H1 (cell line): Measurements from ENCODE around the gene SPRR3. TPM values are rescaled to one million over a fixed set of nuclear protein-coding genes. Genes with fewer than 3 reads are reported as not detected.
"Not testable (repeated sequence)": the region's sequence is repeated elsewhere in the genome, so short reads cannot be mapped to it uniquely, and the experiment has no call there.

Experiments
- CTCF ChIA-PET: fragments of 300-600 bp; sonication (Branson Sonifier 250); formaldehyde crosslinking; loops from one replicate; lab custom pipeline; 2021; ENCODE audit not compliant: partially characterized antibody; lab: Charles Lee
- POLR2A ChIA-PET: fragments of 300-600 bp; sonication (Branson Sonifier 250); formaldehyde crosslinking; loops from one replicate; lab custom pipeline; 2021; ENCODE audit warnings: inconsistent platforms; ENCODE audit not compliant: partially characterized antibody; lab: Charles Lee
- DNase-seq, 2 experiments: peaks; one replicate each; pipeline versions ENCODE4 v3.0.0 to v3.0.0-alpha.2; 2010 to 2022; ENCODE audit warnings: low spot score in 2 of 2, low read depth in 1 of 2, mixed read lengths in 1 of 2
- FAIRE-seq: peaks from 2 replicates; lab custom pipeline; 2011; peaks lifted over from hg19 to GRCh38; lab: Jason Lieb, UNC
- H2AFZ ChIP-seq: 2 replicates; pipeline ENCODE4 v1.8.1; 2012; ENCODE audit warnings: low read length, inconsistent platforms
- H2AK5ac ChIP-seq: 2 replicates; pipeline ENCODE4 v1.6.1; 2013; ENCODE audit warnings: low read depth, low read length
- H2BK120ac ChIP-seq: replicated peaks from 2 replicates; pipeline ENCODE3; 2013; ENCODE audit warnings: low read depth, low read length, inconsistent platforms
- H2BK12ac ChIP-seq: 2 replicates; pipeline ENCODE4 v1.6.1; 2013; ENCODE audit warnings: low read depth, low read length
- H2BK15ac ChIP-seq: 2 replicates; pipeline ENCODE4 v1.6.1; 2013; ENCODE audit warnings: low read length
- H2BK20ac ChIP-seq: 2 replicates; pipeline ENCODE4 v1.6.1; 2013; ENCODE audit warnings: low read length
- H2BK5ac ChIP-seq: 2 replicates; pipeline ENCODE4 v1.6.1; 2013; ENCODE audit warnings: low read depth, low read length
- H3K14ac ChIP-seq: 2 replicates; pipeline ENCODE4 v1.6.1; 2013; ENCODE audit warnings: inconsistent platforms; ENCODE audit not compliant: insufficient read length
- H3K18ac ChIP-seq: 2 replicates; pipeline ENCODE4 v1.6.1; 2013; ENCODE audit warnings: low read length; ENCODE audit errors: extremely low read depth
- H3K23ac ChIP-seq: 2 replicates; pipeline ENCODE4 v1.6.1; 2013; ENCODE audit warnings: inconsistent platforms; ENCODE audit not compliant: insufficient read length
- H3K23me2 ChIP-seq: 2 replicates; pipeline ENCODE4 v1.6.1; 2013; ENCODE audit warnings: low read depth, low read length
- H3K27ac ChIP-seq: 2 replicates; pipeline ENCODE4 v1.6.1; 2011; ENCODE audit warnings: low read depth, low read length, inconsistent platforms
- H3K27me3 ChIP-seq, 4 experiments: replicated peaks in 1 of 4; 1 replicate in 1 of 4; 2 replicates in 3 of 4; pipeline versions ENCODE4 v1.6.1 to v1.8.1; 2011 to 2013; ENCODE audit warnings: low read length in 3 of 4, mild to moderate bottlenecking in 3 of 4, inconsistent platforms in 2 of 4, mixed read lengths in 2 of 4, moderate library complexity in 1 of 4; ENCODE audit not compliant: control insufficient read depth in 3 of 4, insufficient read depth in 3 of 4; ENCODE audit errors: extremely low read depth in 1 of 4
- H3K36me3 ChIP-seq, 4 experiments: 2 replicates each; pipeline versions ENCODE4 v1.6.1 to v1.8.1; 2011 to 2013; ENCODE audit warnings: mild to moderate bottlenecking in 4 of 4, low read length in 3 of 4, moderate library complexity in 2 of 4, control low read depth in 1 of 4, inconsistent platforms in 1 of 4; ENCODE audit not compliant: insufficient read depth in 4 of 4, control insufficient read depth in 2 of 4
- H3K4ac ChIP-seq: replicated peaks from 2 replicates; pipeline ENCODE3; 2013; ENCODE audit warnings: low read length, low read depth, mixed read lengths, inconsistent platforms; ENCODE audit not compliant: insufficient read length
- H3K4me1 ChIP-seq, 4 experiments: replicated peaks in 1 of 4; 1 replicate in 1 of 4; 2 replicates in 3 of 4; pipeline versions ENCODE4 v1.6.1 to v1.8.1; 2011 to 2013; ENCODE audit warnings: low read length in 3 of 4, inconsistent platforms in 2 of 4, mixed read lengths in 1 of 4; ENCODE audit not compliant: insufficient read depth in 4 of 4, control insufficient read depth in 3 of 4
- H3K4me2 ChIP-seq, 2 experiments: 2 replicates each; pipeline versions ENCODE4 v1.6.1 to v1.8.1; 2011 to 2013; ENCODE audit warnings: low read depth in 2 of 2, low read length in 2 of 2, control low read depth in 1 of 2, inconsistent platforms in 1 of 2, mild to moderate bottlenecking in 1 of 2; ENCODE audit not compliant: insufficient read depth in 1 of 2
- H3K4me3 ChIP-seq, 4 experiments: fragments of 200-600, 300-600 bp in 1 of 4; sonication (generic), shearing (Covaris generic), sonication (Bioruptor Twin) in 1 of 4; 2 replicates each; pipeline versions ENCODE4 v1.5.1 to v1.8.1; 2011 to 2016; ENCODE audit warnings: low read length in 4 of 4, low read depth in 3 of 4, control low read depth in 2 of 4, inconsistent platforms in 2 of 4, mild to moderate bottlenecking in 2 of 4, mixed read lengths in 1 of 4, moderate library complexity in 1 of 4; ENCODE audit not compliant: insufficient read depth in 2 of 4; ENCODE audit errors: extremely low read depth in 1 of 4
- H3K56ac ChIP-seq: replicated peaks from 2 replicates; pipeline ENCODE3; 2013; ENCODE audit warnings: low read depth, mild to moderate bottlenecking, mixed read lengths, low read length, inconsistent platforms; ENCODE audit not compliant: insufficient read length
- H3K79me1 ChIP-seq: 2 replicates; pipeline ENCODE4 v1.6.1; 2013; ENCODE audit warnings: low read depth, low read length, control low read depth
- H3K79me2 ChIP-seq, 2 experiments: 2 replicates each; pipeline versions ENCODE4 v1.6.1 to v1.8.1; 2012 to 2013; ENCODE audit warnings: low read length in 2 of 2, mild to moderate bottlenecking in 2 of 2, inconsistent platforms in 1 of 2; ENCODE audit not compliant: insufficient read depth in 2 of 2, control insufficient read depth in 1 of 2
- H3K9ac ChIP-seq, 4 experiments: replicated peaks in 1 of 4; 1 replicate in 1 of 4; 2 replicates in 3 of 4; pipeline versions ENCODE4 v1.6.1 to v1.8.1; 2011 to 2013; ENCODE audit warnings: low read depth in 3 of 4, low read length in 3 of 4, control low read depth in 2 of 4, mild to moderate bottlenecking in 2 of 4, moderate library complexity in 2 of 4, inconsistent platforms in 1 of 4; ENCODE audit errors: extremely low read depth in 1 of 4
- H3K9me3 ChIP-seq, 2 experiments: 2 replicates each; pipeline versions ENCODE4 v1.6.1 to v1.8.1; 2012 to 2013; ENCODE audit warnings: mild to moderate bottlenecking in 2 of 2, moderate library complexity in 2 of 2, control low read depth in 1 of 2, inconsistent platforms in 1 of 2, low read depth in 1 of 2, low read length in 1 of 2, mixed read lengths in 1 of 2; ENCODE audit not compliant: insufficient read depth in 2 of 2
- H4K20me1 ChIP-seq, 2 experiments: replicated peaks in 1 of 2; 2 replicates each; pipeline versions ENCODE3 to v1.8.1; 2011 to 2013; ENCODE audit warnings: inconsistent platforms in 2 of 2, low read length in 2 of 2, mild to moderate bottlenecking in 1 of 2; ENCODE audit not compliant: insufficient read depth in 2 of 2, control insufficient read depth in 1 of 2
- H4K5ac ChIP-seq: 2 replicates; pipeline ENCODE4 v1.6.1; 2013; ENCODE audit warnings: low read length, low read depth, mixed read lengths, inconsistent platforms; ENCODE audit not compliant: insufficient read length
- H4K8ac ChIP-seq: 2 replicates; pipeline ENCODE4 v1.8.0; 2013; ENCODE audit warnings: mild to moderate bottlenecking, moderate library complexity, low read length, inconsistent platforms; ENCODE audit not compliant: insufficient read depth; ENCODE audit errors: extremely low read depth
- H4K91ac ChIP-seq: replicated peaks from 2 replicates; pipeline ENCODE3; 2013; ENCODE audit warnings: low read length, mixed read lengths, inconsistent platforms; ENCODE audit not compliant: insufficient read length
- WGBS, 2 experiments: shearing (Covaris generic) in 1 of 2; methylation state at CpG; one replicate each; pipeline versions ENCODE4 v1.1.6 to v1.1.7; 2013 to 2015; ENCODE audit warnings: low lambda C conversion rate in 2 of 2, mixed read lengths in 2 of 2, inconsistent platforms in 1 of 2, low coverage in 1 of 2, missing lambda C conversion rate in 1 of 2; ENCODE audit not compliant: insufficient replicate concordance in 2 of 2, insufficient coverage in 1 of 2, insufficient read length in 1 of 2; ENCODE audit errors: extremely low coverage in 1 of 2, missing lambda C conversion rate in 1 of 2; 5-methylcytosine and 5-hydroxymethylcytosine counted together
- polyA plus RNA-seq, 7 experiments: library from polyadenylated mRNA; depleted of rRNA in 3 of 7; stranded (reverse) in 5 of 7; unstranded in 2 of 7; fragments of >200 nt in 5 of 7; fragments of 200-250 nt in 2 of 7; gene quantifications; 1 replicate in 5 of 7; 2 replicates in 1 of 7; 4 replicates in 1 of 7; pipeline versions ENCODE4 v1.2.1 to v1.2.3, GENCODE V29; 2011 to 2013; ENCODE audit warnings: missing spikeins in 2 of 7, mixed read lengths in 2 of 7
- total RNA-seq: library from RNA; stranded (reverse); fragmentation: NEBNext Ultra II Directional; extraction: Animal tissue kit (Norgen Biotek cat#: 25700); gene quantifications from 2 replicates; pipeline ENCODE4 v1.2.1, GENCODE V29; 2021

The SPRR3 gene
- total and polyA plus RNA-seq, 2 of the 8 experiments (the other 6 are each of a cell fraction or from before 2014, with no cell fraction given) = not detected

DNA sequence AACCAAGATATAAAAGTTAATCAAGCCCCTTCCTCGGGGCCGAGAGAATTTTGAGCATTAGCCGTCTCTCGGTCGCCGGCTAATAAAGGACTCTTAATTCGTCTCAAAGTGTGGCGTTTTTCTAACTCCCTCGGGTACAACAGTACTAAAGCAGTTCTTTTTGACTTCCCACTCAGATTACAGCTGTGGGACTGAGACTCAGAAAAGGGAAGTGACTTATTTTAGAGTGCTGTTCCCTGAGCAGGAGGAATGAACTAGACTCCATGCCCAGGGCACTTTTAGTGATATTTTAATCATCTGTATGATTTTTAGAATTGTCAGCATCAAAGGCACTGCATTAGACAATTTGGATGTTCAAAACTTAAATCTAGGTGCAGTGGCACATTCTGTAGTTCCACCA is 20.8 kb downstream of the SPRR3 start:
- H3K56ac ChIP-seq, H2AFZ ChIP-seq, H3K23ac ChIP-seq, H4K8ac ChIP-seq, H3K27me3 ChIP-seq, H3K4me1 ChIP-seq, H2BK120ac ChIP-seq, H3K4ac ChIP-seq, H3K79me2 ChIP-seq, H4K5ac ChIP-seq, H2BK5ac ChIP-seq, H3K9me3 ChIP-seq, H3K14ac ChIP-seq, H3K4me3 ChIP-seq, H3K23me2 ChIP-seq, H2BK20ac ChIP-seq, H3K9ac ChIP-seq, H2BK15ac ChIP-seq, H3K79me1 ChIP-seq, H3K4me2 ChIP-seq, H2AK5ac ChIP-seq, H3K18ac ChIP-seq, FAIRE-seq, H4K20me1 ChIP-seq, H2BK12ac ChIP-seq, H3K36me3 ChIP-seq, DNase-seq, H3K27ac ChIP-seq, POLR2A ChIA-PET, H4K91ac ChIP-seq: not testable (repeated sequence)
- WGBS, 2 experiments = 86% methylated on average over 9 of the region's 9 CpGs; no CpG with 5 or more reads in 1 of the 2 experiments
- CTCF ChIA-PET = interaction anchor here (1.7 kb wide), 1 partner anchor 151 kb away, joined by 6 read pairs; no protein-coding TSS in a partner anchor
